ENCODE results near the gene HECTD1. TPM values are rescaled to one million over a fixed set of nuclear protein-coding genes. Genes with fewer than 3 reads are reported as not detected.
A peak's percentile ranks its signal among the peaks of the same experiment; 100 is the strongest.

The HECTD1 gene
- total and polyA plus RNA-seq, 9 of the 15 experiments (the other 6 are each of a cell fraction or from before 2014, with no cell fraction given) = 27.9 to 111 (median 78.1) TPM

DNA sequence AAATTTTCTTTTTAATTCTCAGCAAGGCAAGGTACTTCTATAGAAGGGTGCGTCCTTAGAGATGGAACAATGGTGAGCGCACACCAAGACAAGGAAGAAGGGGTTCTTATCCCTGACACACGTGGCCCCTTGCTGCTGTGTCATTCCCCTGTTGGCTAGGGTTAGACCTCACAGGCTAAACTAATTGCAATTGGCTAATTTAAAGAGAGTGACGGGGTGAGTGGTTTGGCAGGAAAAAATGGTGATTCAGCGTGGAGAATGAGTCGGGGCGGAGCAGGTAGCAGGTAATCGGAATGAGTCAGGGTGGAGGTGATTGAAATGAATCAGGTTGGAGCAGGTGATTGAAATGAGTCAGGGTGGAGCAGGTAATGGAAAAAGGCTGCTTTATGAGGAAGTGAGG lies 36.3 kb upstream of the HECTD1 start (continued):
- TF ChIP-seq TGIF2 (CRISPR knock-in tag; IDR thresholded peaks at IDR 0.05) (no peak), ZNF263 (CRISPR knock-in tag; IDR thresholded peaks at IDR 0.05; ENCODE audit: borderline replicate concordance) (no peak), MTF1 (CRISPR knock-in tag; IDR thresholded peaks at IDR 0.05; ENCODE audit: borderline replicate concordance) (no peak), L3MBTL2 (IDR thresholded peaks at IDR 0.05) (peak; percentile 80), TAL1 (IDR thresholded peaks at IDR 0.05) (0 out of 2 replicates have a peak, but pooled peaks have one; percentile 4), NFE2 (IDR thresholded peaks at IDR 0.05; ENCODE audit: low read depth) (peak; percentile 85), EHMT2 (IDR thresholded peaks at IDR 0.05) (0 out of 2 replicates have a peak, but pooled peaks have one; percentile 17), ZNF507 (tag; conservative IDR thresholded peaks at IDR 0.05) (no peak), JUN (IDR thresholded peaks at IDR 0.05; ENCODE audit: borderline replicate concordance, low read depth, low read length) (0 out of 2 replicates have a peak, but pooled peaks have one; percentile 8), JUN (CRISPR knock-in tag; IDR thresholded peaks at IDR 0.05; ENCODE audit: borderline replicate concordance) (no peak), MAFG (tag; conservative IDR thresholded peaks at IDR 0.05) (peak; percentile 77), MAFF (IDR thresholded peaks at IDR 0.05; ENCODE audit: low read length) (peak; percentile 65), ATF1 (CRISPR knock-in tag; IDR thresholded peaks at IDR 0.05) (no peak), ATF1 (tag; IDR thresholded peaks at IDR 0.05) (peak; percentile 34), U2AF1 (optimal IDR thresholded peaks at IDR 0.05; ENCODE audit: low read depth, low read length) (no peak), DDX20 (tag; IDR thresholded peaks at IDR 0.05; ENCODE audit: low read depth) (no peak), ZBTB7A (IDR thresholded peaks at IDR 0.05; ENCODE audit: borderline replicate concordance, control insufficient read depth, low read depth, low read length) (no peak), RAD51 (IDR thresholded peaks at IDR 0.05; ENCODE audit: borderline replicate concordance, low read depth) (peak; percentile 36; the same call in 1 of the 2 replicates), NFYB (IDR thresholded peaks at IDR 0.05; ENCODE audit: extremely low read depth, insufficient read length) (no peak)
- TF ChIP-seq, protein P1, sequence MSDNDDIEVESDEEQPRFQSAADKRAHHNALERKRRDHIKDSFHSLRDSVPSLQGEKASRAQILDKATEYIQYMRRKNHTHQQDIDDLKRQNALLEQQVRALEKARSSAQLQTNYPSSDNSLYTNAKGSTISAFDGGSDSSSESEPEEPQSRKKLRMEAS (CRISPR knock-in tag; IDR thresholded peaks at IDR 0.05) = peak; percentile 58
- TF ChIP-seq, protein P2, sequence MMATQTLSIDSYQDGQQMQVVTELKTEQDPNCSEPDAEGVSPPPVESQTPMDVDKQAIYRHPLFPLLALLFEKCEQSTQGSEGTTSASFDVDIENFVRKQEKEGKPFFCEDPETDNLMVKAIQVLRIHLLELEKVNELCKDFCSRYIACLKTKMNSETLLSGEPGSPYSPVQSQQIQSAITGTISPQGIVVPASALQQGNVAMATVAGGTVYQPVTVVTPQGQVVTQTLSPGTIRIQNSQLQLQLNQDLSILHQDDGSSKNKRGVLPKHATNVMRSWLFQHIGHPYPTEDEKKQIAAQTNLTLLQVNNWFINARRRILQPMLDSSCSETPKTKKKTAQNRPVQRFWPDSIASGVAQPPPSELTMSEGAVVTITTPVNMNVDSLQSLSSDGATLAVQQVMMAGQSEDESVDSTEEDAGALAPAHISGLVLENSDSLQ (IDR thresholded peaks at IDR 0.05) = peak; percentile 94
- TF ChIP-seq, protein P3, sequence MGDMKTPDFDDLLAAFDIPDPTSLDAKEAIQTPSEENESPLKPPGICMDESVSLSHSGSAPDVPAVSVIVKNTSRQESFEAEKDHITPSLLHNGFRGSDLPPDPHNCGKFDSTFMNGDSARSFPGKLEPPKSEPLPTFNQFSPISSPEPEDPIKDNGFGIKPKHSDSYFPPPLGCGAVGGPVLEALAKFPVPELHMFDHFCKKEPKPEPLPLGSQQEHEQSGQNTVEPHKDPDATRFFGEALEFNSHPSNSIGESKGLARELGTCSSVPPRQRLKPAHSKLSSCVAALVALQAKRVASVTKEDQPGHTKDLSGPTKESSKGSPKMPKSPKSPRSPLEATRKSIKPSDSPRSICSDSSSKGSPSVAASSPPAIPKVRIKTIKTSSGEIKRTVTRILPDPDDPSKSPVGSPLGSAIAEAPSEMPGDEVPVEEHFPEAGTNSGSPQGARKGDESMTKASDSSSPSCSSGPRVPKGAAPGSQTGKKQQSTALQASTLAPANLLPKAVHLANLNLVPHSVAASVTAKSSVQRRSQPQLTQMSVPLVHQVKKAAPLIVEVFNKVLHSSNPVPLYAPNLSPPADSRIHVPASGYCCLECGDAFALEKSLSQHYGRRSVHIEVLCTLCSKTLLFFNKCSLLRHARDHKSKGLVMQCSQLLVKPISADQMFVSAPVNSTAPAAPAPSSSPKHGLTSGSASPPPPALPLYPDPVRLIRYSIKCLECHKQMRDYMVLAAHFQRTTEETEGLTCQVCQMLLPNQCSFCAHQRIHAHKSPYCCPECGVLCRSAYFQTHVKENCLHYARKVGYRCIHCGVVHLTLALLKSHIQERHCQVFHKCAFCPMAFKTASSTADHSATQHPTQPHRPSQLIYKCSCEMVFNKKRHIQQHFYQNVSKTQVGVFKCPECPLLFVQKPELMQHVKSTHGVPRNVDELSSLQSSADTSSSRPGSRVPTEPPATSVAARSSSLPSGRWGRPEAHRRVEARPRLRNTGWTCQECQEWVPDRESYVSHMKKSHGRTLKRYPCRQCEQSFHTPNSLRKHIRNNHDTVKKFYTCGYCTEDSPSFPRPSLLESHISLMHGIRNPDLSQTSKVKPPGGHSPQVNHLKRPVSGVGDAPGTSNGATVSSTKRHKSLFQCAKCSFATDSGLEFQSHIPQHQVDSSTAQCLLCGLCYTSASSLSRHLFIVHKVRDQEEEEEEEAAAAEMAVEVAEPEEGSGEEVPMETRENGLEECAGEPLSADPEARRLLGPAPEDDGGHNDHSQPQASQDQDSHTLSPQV (IDR thresholded peaks at IDR 0.05) = peak; percentile 83; the same call in 1 of the 2 replicates
- TF ChIP-seq, protein P4, sequence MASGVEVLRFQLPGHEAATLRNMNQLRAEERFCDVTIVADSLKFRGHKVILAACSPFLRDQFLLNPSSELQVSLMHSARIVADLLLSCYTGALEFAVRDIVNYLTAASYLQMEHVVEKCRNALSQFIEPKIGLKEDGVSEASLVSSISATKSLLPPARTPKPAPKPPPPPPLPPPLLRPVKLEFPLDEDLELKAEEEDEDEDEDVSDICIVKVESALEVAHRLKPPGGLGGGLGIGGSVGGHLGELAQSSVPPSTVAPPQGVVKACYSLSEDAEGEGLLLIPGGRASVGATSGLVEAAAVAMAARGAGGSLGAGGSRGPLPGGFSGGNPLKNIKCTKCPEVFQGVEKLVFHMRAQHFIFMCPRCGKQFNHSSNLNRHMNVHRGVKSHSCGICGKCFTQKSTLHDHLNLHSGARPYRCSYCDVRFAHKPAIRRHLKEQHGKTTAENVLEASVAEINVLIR (CRISPR knock-in tag; IDR thresholded peaks at IDR 0.05) = no peak

All from K562 (cell line).